HepG2 (cell line): ENCODE data around the gene TTLL10. TPM values are rescaled to one million over a fixed set of nuclear protein-coding genes. Genes with fewer than 3 reads are reported as not detected.

ENCODE experiments used
- ARNT ChIP-seq: fragments of 450-650 bp; IDR thresholded peaks from 2 replicates; pipeline ENCODE4 v1.6.1; 2017
- DNMT3B ChIP-seq: conservative IDR thresholded peaks from 2 replicates; pipeline ENCODE4 v1.6.1; 2016; ENCODE audit warnings: missing biosample characterization, control low read depth
- EHMT2 ChIP-seq: fragments of 200-600 bp; sonication (generic); IDR thresholded peaks from 2 replicates; pipeline ENCODE4 v1.7.0; 2017; ENCODE audit warnings: antibody characterized with exemption, low read depth, low read length, borderline replicate concordance
- GABPB1 ChIP-seq: IDR thresholded peaks from 2 replicates; pipeline ENCODE4 v1.6.1; 2016; ENCODE audit warnings: mild to moderate bottlenecking, missing genetic modification reagents, moderate library complexity, missing compliant biosample characterization
- MBNL3 ChIP-seq: fragments of 250-450 bp; sonication (Bioruptor Pico); conservative IDR thresholded peaks from 2 replicates; pipeline ENCODE4 v1.8.0; 2022; ENCODE audit warnings: mild to moderate bottlenecking, inconsistent platforms
- PHF21A ChIP-seq: sonication (generic); formaldehyde crosslinking; IDR thresholded peaks from 2 replicates; pipeline ENCODE4 v1.5.0; 2020; ENCODE audit warnings: mild to moderate bottlenecking, missing genetic modification reagents
- TEAD2 ChIP-seq: sonication (generic); formaldehyde crosslinking; IDR thresholded peaks from 2 replicates; pipeline ENCODE4 v1.9.0; 2021; ENCODE audit warnings: missing genetic modification reagents
- U2AF1 ChIP-seq: fragments of 200-400 bp; formaldehyde crosslinking; optimal IDR thresholded peaks from 2 replicates; pipeline ENCODE3; 2017; ENCODE audit warnings: mild to moderate bottlenecking, low read depth, low read length
- ZKSCAN1 ChIP-seq: fragments of 150-350 bp; IDR thresholded peaks from 2 replicates; pipeline ENCODE4 v1.6.1; 2014; ENCODE audit warnings: low read length
- ZNF432 ChIP-seq: sonication (generic); formaldehyde crosslinking; IDR thresholded peaks from 2 replicates; pipeline ENCODE4 v1.5.0; 2020; ENCODE audit warnings: missing genetic modification reagents, mild to moderate bottlenecking, borderline replicate concordance
- ZNF44 ChIP-seq: sonication (generic); formaldehyde crosslinking; IDR thresholded peaks from 2 replicates; pipeline ENCODE4 v1.5.1; 2020; ENCODE audit warnings: mild to moderate bottlenecking, missing genetic modification reagents
- ZNF564 ChIP-seq: sonication (generic); formaldehyde crosslinking; IDR thresholded peaks from 2 replicates; pipeline ENCODE4 v1.8.1; 2023; ENCODE audit warnings: mild to moderate bottlenecking, missing genetic modification reagents
- ZNF672 ChIP-seq: sonication (generic); formaldehyde crosslinking; IDR thresholded peaks from 2 replicates; pipeline ENCODE4 v1.8.1; 2022; ENCODE audit warnings: missing genetic modification reagents
- ZNF768 ChIP-seq: sonication (generic); formaldehyde crosslinking; IDR thresholded peaks from 2 replicates; pipeline ENCODE4 v1.4.0; 2020; ENCODE audit warnings: missing genetic modification reagents
- polyA plus RNA-seq, 8 experiments: library from polyadenylated mRNA; depleted of rRNA in 3 of 8; stranded (reverse) in 7 of 8; unstranded in 1 of 8; fragments of >200 nt; fragmentation: Illumina TruSeq in 4 of 8; extraction: Trizol in 4 of 8; gene quantifications; 2 replicates each; pipeline versions ENCODE4 v1.2.1 to v1.2.3, GENCODE V29; 2011 to 2016; ENCODE audit warnings: low read depth in 4 of 8, missing spikeins in 1 of 8, mixed read lengths in 1 of 8; ENCODE audit not compliant: insufficient read depth in 1 of 8
- total RNA-seq, 5 experiments: library from RNA; depleted of rRNA; stranded (reverse); fragments of >200 nt; fragmentation: Illumina TruSeq; extraction: Trizol; gene quantifications; 2 replicates each; pipeline ENCODE4 v1.2.3, GENCODE V29; 2016; ENCODE audit warnings: low read depth in 1 of 5
- TF ChIP-seq, protein P1 (sequence below): sonication (generic); formaldehyde crosslinking; IDR thresholded peaks from 2 replicates; pipeline ENCODE4 v1.8.0; 2022; ENCODE audit warnings: missing genetic modification reagents, mild to moderate bottlenecking, borderline replicate concordance
- TF ChIP-seq, protein P2 (sequence below): sonication (generic); formaldehyde crosslinking; IDR thresholded peaks from 2 replicates; pipeline ENCODE4 v1.8.0; 2022; ENCODE audit warnings: mild to moderate bottlenecking, missing genetic modification reagents, moderate library complexity
- TF ChIP-seq, protein P3 (sequence below), 2 experiments: fragments of 450-650 bp in 1 of 2; sonication (generic) in 1 of 2; formaldehyde crosslinking in 1 of 2; IDR thresholded peaks; 2 replicates each; pipeline versions ENCODE4 v1.6.1 to v1.8.0; 2016 to 2022; ENCODE audit warnings: antibody characterized with exemption in 1 of 2, mild to moderate bottlenecking in 1 of 2, missing genetic modification reagents in 1 of 2
- TF ChIP-seq, protein P4 (sequence below): sonication (generic); formaldehyde crosslinking; IDR thresholded peaks from 2 replicates; pipeline ENCODE4 v1.5.0; 2020; ENCODE audit warnings: missing genetic modification reagents

Gene TTLL10
- total and polyA plus RNA-seq, 2 of the 13 experiments (the other 11 are each of a cell fraction or from before 2014, with no cell fraction given): not detected

DNA sequence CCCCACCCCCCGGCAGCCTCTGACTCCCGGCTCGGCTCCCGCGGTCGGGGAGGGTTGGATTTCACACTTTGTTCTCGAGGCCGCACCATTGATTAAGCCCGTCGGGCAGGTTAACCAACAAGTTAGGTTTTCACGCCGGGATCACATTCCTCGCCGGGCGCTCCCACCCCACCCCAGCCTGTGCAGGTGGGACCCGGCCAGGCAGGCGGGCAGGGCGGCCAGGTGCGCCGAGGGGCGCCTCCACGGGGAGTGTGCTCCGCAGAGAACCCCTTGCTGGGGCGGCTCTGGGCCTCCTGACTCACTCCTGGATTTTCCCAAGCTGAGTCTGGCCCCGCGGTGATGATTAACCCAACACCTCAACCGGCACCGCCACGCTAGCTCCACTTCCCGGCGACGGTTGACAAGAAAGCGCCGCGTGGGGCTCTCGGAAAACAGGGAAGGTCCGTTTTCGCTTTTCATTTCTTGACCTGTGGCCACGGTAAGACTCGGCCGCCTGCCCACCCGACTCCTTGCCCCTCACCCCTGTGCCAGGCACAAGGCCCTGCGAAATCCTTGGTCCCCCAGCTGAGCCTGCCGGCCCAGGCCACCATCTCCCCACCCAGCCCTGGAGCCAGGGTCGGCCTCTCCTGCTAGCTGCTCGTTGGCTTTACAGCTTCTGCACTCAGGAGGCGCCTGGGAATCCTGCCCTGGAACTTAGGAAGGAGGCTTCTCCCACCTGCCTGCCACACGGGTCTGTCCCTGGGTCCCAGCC lies 8.8 kb upstream of the TTLL10 start (continued):
- TF ChIP-seq, protein P1, sequence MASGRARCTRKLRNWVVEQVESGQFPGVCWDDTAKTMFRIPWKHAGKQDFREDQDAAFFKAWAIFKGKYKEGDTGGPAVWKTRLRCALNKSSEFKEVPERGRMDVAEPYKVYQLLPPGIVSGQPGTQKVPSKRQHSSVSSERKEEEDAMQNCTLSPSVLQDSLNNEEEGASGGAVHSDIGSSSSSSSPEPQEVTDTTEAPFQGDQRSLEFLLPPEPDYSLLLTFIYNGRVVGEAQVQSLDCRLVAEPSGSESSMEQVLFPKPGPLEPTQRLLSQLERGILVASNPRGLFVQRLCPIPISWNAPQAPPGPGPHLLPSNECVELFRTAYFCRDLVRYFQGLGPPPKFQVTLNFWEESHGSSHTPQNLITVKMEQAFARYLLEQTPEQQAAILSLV (CRISPR knock-in tag): no peak
- no peak for TF ChIP-seq ZNF564 (CRISPR knock-in tag)
- no peak for TF ChIP-seq ARNT
- peak; percentile 58; the same call in 1 of the 2 replicates for TF ChIP-seq GABPB1
- TF ChIP-seq ZKSCAN1: no peak
- TF ChIP-seq EHMT2: no peak
- TF ChIP-seq U2AF1: no peak
- no peak for TF ChIP-seq TEAD2
- TF ChIP-seq ZNF672 (CRISPR knock-in tag): no peak
- TF ChIP-seq MBNL3 (CRISPR knock-in tag): no peak
- no peak for TF ChIP-seq ZNF432 (CRISPR knock-in tag)
- no peak for TF ChIP-seq DNMT3B
- TF ChIP-seq ZNF768: peak; percentile 43; the same call in 1 of the 2 replicates
- TF ChIP-seq, protein P2, sequence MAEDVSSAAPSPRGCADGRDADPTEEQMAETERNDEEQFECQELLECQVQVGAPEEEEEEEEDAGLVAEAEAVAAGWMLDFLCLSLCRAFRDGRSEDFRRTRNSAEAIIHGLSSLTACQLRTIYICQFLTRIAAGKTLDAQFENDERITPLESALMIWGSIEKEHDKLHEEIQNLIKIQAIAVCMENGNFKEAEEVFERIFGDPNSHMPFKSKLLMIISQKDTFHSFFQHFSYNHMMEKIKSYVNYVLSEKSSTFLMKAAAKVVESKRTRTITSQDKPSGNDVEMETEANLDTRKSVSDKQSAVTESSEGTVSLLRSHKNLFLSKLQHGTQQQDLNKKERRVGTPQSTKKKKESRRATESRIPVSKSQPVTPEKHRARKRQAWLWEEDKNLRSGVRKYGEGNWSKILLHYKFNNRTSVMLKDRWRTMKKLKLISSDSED (CRISPR knock-in tag): no peak
- TF ChIP-seq, protein P3, sequence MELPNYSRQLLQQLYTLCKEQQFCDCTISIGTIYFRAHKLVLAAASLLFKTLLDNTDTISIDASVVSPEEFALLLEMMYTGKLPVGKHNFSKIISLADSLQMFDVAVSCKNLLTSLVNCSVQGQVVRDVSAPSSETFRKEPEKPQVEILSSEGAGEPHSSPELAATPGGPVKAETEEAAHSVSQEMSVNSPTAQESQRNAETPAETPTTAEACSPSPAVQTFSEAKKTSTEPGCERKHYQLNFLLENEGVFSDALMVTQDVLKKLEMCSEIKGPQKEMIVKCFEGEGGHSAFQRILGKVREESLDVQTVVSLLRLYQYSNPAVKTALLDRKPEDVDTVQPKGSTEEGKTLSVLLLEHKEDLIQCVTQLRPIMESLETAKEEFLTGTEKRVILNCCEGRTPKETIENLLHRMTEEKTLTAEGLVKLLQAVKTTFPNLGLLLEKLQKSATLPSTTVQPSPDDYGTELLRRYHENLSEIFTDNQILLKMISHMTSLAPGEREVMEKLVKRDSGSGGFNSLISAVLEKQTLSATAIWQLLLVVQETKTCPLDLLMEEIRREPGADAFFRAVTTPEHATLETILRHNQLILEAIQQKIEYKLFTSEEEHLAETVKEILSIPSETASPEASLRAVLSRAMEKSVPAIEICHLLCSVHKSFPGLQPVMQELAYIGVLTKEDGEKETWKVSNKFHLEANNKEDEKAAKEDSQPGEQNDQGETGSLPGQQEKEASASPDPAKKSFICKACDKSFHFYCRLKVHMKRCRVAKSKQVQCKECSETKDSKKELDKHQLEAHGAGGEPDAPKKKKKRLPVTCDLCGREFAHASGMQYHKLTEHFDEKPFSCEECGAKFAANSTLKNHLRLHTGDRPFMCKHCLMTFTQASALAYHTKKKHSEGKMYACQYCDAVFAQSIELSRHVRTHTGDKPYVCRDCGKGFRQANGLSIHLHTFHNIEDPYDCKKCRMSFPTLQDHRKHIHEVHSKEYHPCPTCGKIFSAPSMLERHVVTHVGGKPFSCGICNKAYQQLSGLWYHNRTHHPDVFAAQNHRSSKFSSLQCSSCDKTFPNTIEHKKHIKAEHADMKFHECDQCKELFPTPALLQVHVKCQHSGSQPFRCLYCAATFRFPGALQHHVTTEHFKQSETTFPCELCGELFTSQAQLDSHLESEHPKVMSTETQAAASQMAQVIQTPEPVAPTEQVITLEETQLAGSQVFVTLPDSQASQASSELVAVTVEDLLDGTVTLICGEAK (IDR thresholded peaks at IDR 0.05): no peak
- TF ChIP-seq, protein P3 (CRISPR knock-in tag; IDR thresholded peaks at IDR 0.05): 0 out of 2 replicates have a peak, but pooled peaks have one; percentile 22
- peak; percentile 50; the same call in 1 of the 2 replicates for TF ChIP-seq PHF21A (CRISPR knock-in tag)
- TF ChIP-seq, protein P4, sequence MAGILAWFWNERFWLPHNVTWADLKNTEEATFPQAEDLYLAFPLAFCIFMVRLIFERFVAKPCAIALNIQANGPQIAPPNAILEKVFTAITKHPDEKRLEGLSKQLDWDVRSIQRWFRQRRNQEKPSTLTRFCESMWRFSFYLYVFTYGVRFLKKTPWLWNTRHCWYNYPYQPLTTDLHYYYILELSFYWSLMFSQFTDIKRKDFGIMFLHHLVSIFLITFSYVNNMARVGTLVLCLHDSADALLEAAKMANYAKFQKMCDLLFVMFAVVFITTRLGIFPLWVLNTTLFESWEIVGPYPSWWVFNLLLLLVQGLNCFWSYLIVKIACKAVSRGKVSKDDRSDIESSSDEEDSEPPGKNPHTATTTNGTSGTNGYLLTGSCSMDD (CRISPR knock-in tag): no peak
- TF ChIP-seq ZNF44 (CRISPR knock-in tag): no peak
